Measurements from ENCODE around the gene SGPP1. TPM values are rescaled to one million over a fixed set of nuclear protein-coding genes. Genes with fewer than 3 reads are reported as not detected.

Gene SGPP1
- total RNA-seq, 1 experiment from 2014 or later: 5.5 TPM

GRCh38 chr14:63678536-63678935, 49.3 kb downstream of the SGPP1 start:
- Histone ChIP-seq H3K9me3 (ENCODE audit: control insufficient read depth, low read depth, low read length) (no peaks in the 10 kb centered on the region), H2AK5ac (ENCODE audit: insufficient read length, low read length) (no peak overlapping the region), H4K8ac (replicated peaks; ENCODE audit: insufficient read length, low read depth, low read length) (no peak overlapping the region), H3K79me1 (ENCODE audit: insufficient read depth, low read depth, low read length, poor library complexity, severe bottlenecking) (no peaks in the 10 kb centered on the region), H3K4me1 (ENCODE audit: insufficient read depth, low read length) (no peaks in the 10 kb centered on the region), H3K23me2 (ENCODE audit: insufficient read length, low read depth, low read length, poor library complexity, severe bottlenecking) (no peaks in the 10 kb centered on the region), H3K4me2 (ENCODE audit: insufficient read depth, insufficient read length, low read length) (no peak overlapping the region), H3K79me2 (ENCODE audit: insufficient read depth, low read length) (no peaks in the 10 kb centered on the region), H4K5ac (ENCODE audit: insufficient read length, low read depth, low read length) (no peak overlapping the region), H4K20me1 (ENCODE audit: control insufficient read depth, insufficient read depth, insufficient read length) (no peaks in the 10 kb centered on the region), H3K14ac (ENCODE audit: insufficient read depth, low read length) (no peak overlapping the region), H2BK120ac (ENCODE audit: low read depth, low read length, poor library complexity, severe bottlenecking) (no peak overlapping the region), H3K27me3 (ENCODE audit: insufficient read depth, low read length) (no peaks in the 10 kb centered on the region), H2BK20ac (ENCODE audit: low read depth, low read length, poor library complexity, severe bottlenecking) (no peak overlapping the region), H2AFZ (ENCODE audit: low read length) (no peak overlapping the region), H3K9ac (ENCODE audit: extremely low read depth, insufficient read length, low read length) (no peak overlapping the region), H2BK15ac (ENCODE audit: low read depth, low read length) (no peak overlapping the region), H3K27ac (ENCODE audit: insufficient read length, low read depth, low read length) (no peak overlapping the region), H3K56ac (ENCODE audit: insufficient read length, low read depth, low read length) (no peak overlapping the region), H3K23ac (ENCODE audit: insufficient read length, low read depth, low read length) (no peak overlapping the region), H3K4ac (ENCODE audit: low read depth, low read length) (no peak overlapping the region), H2BK12ac (ENCODE audit: insufficient read length, low read depth, low read length) (no peak overlapping the region), H4K91ac (ENCODE audit: insufficient read length, low read depth, low read length) (no peak overlapping the region), H3T11ph (ENCODE audit: low read length) (no peak overlapping the region), H3K18ac (ENCODE audit: insufficient read length, low read depth, low read length) (no peak overlapping the region), H2BK5ac (ENCODE audit: insufficient read length, low read length) (no peak overlapping the region)
- no CpG with 5 or more reads among the region's 1 CpG for WGBS (ENCODE audit: extremely low coverage, insufficient read length, low lambda C conversion rate)
- Mint-ChIP-seq H3K27ac (no peak overlapping the region), H3K36me3 (ENCODE audit: insufficient read depth in 1 of 3, low read depth in 3 of 3) (0 out of 7 replicates have a peak, but pooled peaks cover 0 to 2% (median 0%) of the 10 kb centered on the region in 3 experiments), H3K4me1 (no peaks in the 10 kb centered on the region), H3K27me3 (ENCODE audit: low read depth) (no peaks in the 10 kb centered on the region), H3K4me3 (no peak overlapping the region), H3K9me3 (no peaks in the 10 kb centered on the region)
- TF ChIP-seq CTCF (conservative IDR thresholded peaks at IDR 0.05): no peak
- DNase-seq: no peak

Measured in H9 (cell line).